ENCODE results near the gene LYRM1.

DNA sequence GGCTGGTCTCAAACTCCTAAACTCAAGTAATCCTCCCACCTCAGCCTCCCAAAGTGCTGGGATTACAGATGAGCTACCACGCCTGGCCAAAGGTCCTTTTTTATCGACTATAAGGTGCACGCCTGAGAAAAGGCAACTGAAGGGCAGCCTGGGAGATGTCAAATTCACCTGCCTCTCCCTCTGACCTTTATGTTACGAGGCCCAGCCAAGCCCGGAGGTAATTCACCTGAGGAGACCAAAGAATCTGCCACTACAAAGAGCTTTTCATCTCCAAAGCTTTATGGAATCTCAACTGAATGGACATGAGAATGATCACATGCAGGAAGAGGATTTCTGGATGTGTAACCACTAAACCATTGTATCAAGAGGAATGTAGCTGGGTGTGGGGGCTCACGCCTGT lies 37.2 kb downstream of the LYRM1 start:
- TF ChIP-seq, protein P1, sequence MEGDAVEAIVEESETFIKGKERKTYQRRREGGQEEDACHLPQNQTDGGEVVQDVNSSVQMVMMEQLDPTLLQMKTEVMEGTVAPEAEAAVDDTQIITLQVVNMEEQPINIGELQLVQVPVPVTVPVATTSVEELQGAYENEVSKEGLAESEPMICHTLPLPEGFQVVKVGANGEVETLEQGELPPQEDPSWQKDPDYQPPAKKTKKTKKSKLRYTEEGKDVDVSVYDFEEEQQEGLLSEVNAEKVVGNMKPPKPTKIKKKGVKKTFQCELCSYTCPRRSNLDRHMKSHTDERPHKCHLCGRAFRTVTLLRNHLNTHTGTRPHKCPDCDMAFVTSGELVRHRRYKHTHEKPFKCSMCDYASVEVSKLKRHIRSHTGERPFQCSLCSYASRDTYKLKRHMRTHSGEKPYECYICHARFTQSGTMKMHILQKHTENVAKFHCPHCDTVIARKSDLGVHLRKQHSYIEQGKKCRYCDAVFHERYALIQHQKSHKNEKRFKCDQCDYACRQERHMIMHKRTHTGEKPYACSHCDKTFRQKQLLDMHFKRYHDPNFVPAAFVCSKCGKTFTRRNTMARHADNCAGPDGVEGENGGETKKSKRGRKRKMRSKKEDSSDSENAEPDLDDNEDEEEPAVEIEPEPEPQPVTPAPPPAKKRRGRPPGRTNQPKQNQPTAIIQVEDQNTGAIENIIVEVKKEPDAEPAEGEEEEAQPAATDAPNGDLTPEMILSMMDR (IDR thresholded peaks at IDR 0.05): no peak
- no peak for TF ChIP-seq POLR2AphosphoS5 (IDR thresholded peaks at IDR 0.05)

All from breast epithelium (tissue), 3 donors.